ENCODE results near the gene DHRS13. TPM values are rescaled to one million over a fixed set of nuclear protein-coding genes. Genes with fewer than 3 reads are reported as not detected.

Gene DHRS13
- total RNA-seq, 2 experiments from 2014 or later, result 23.3 to 29.5 TPM

DNA sequence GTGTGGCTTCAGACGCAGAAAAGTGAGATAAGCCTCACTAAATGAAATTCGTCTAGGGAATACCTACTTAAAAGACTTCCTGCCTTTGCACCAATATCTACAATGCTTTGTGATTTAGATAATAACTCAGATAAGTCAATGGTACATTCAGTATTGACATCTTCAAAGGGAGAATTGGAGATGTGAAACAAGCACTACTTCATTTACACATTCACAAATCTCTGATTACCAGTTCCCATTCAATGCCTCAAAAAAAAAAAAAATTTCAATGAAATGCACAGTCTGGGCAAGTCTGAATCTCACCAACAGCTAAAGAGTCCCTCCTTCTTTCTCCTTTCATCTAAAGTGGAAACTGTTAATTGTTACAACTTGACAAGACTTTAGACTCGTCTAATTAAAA is 44.8 kb upstream of the DHRS13 start:
- intact Hi-C loops (cut with DNase I, micrococcal nuclease), result loop anchor here (2.0 to 5.0 kb wide), 2 partner anchors 21 to 1655 kb away; partner anchors contain the start of gene WSB1 (in 1 of the 2)
- H3K27ac Mint-ChIP-seq, result peak overlapping the region; percentile 92
- ChIA-PET CTCF (interaction anchor here (1.0 to 4.2 kb wide), 10 partner anchors 10 to 228 kb away, joined by 3 to 26 read pairs (median 4); partner anchors contain the start of genes RPL23A and TLCD1), POLR2A (no interaction called here)
- DNase-seq (no peak), ATAC-seq (no peak)
- peaks cover 60% of the 10 kb centered on the region for H3K36me3 Mint-ChIP-seq (ENCODE audit: low read depth)
- H3K27me3 Mint-ChIP-seq, result no peaks in the 10 kb centered on the region
- no peaks in the 10 kb centered on the region for H3K9me3 Mint-ChIP-seq (ENCODE audit: low read depth)
- H3K4me3 Mint-ChIP-seq, result no peak overlapping the region
- peaks cover 60% of the 10 kb centered on the region for H3K4me1 Mint-ChIP-seq

- Mint-ChIP-seq H3K36me3 (ENCODE audit: low read depth) (peaks cover 66% of the 10 kb centered on the region), H3K9me3 (ENCODE audit: low read depth) (no peaks in the 10 kb centered on the region), H3K4me1 (peaks cover 68% of the 10 kb centered on the region), H3K4me3 (peak overlapping the region; percentile 56), H3K27ac (peak overlapping the region; percentile 87), H3K27me3 (no peaks in the 10 kb centered on the region)
- ATAC-seq, result peak; percentile 5
- no peak for DNase-seq
- intact Hi-C loops (cut with DNase I, micrococcal nuclease), result loop anchor here in 1 of 2 experiments (1.0 to 5.0 kb wide), 2 partner anchors 20 to 1654 kb away; partner anchors contain the start of gene WSB1
- ChIA-PET POLR2A (interaction anchor here (0.6 to 1.0 kb wide), 3 partner anchors 215 to 227 kb away, joined by 3 read pairs; partner anchors contain the start of gene RPL23A), CTCF (interaction anchor here (0.6 to 4.2 kb wide), 7 partner anchors 9 to 218 kb away, joined by 3 to 26 read pairs (median 10); no protein-coding TSS in a partner anchor)
Observed at GRCh38 chr17:28946239-28946638, 43.4 kb upstream of the DHRS13 start.

DNA sequence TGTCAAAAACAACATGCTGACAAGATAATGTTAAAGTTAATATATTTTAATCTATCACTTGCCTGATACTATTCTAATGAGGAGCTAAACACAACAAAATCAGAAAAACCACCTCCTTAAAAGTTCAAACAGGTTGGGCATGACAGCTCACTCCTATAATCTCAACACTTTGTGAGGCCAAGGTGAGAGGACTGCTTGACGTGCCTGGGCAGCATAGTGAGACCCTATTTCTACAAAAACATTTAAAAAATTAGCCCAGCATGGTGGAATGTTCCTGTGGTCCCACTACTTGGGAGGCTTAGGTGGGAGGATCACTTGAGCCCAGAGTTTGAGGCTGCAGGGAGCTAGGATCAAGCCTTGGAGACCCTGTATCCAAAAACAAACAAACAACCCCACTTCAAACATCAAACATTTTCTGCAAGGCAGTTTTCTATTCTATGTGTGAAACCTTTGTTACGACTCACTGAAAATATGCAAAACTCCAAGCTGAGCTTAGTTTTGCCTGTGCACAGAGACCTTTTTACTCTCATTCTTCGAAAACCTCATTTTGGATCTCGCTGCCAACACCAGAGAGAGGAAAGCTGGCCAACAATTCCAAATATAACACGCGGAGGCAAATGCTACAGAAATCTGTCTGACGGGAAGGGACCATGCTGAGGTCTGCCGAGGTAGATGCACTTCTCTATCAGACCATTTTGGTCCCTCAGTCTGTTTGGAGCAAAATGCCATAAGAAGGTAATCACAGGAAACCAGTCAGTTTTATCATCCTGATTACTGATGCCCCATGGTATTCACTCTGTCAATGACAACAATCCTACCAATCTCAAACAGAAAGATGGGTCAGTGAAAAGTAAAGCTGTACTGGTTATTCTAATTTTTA is 42.2 kb upstream of the DHRS13 start:
- Mint-ChIP-seq H3K9me3 (ENCODE audit: low read depth) (no peaks in the 10 kb centered on the region), H3K4me1 (peaks cover 79% of the 10 kb centered on the region), H3K27ac (peak overlapping the region; percentile 87), H3K36me3 (ENCODE audit: low read depth) (peaks cover 64% of the 10 kb centered on the region), H3K27me3 (no peaks in the 10 kb centered on the region), H3K4me3 (no peak overlapping the region)
- POLR2A ChIA-PET, result interaction anchor here (0.8 kb wide), 1 partner anchor 18 kb away, joined by 4 read pairs; no protein-coding TSS in a partner anchor
- ATAC-seq, result no peak
- CTCF ChIA-PET, result interaction anchor here (0.5 to 4.2 kb wide), 8 partner anchors 8 to 177 kb away, joined by 3 to 26 read pairs (median 7); no protein-coding TSS in a partner anchor
- no peak for DNase-seq
- intact Hi-C loops (cut with DNase I, micrococcal nuclease), result loop anchor here in 1 of 2 experiments (5.0 kb wide), 1 partner anchor 1653 kb away; the partner anchor contains the start of gene WSB1

DNA sequence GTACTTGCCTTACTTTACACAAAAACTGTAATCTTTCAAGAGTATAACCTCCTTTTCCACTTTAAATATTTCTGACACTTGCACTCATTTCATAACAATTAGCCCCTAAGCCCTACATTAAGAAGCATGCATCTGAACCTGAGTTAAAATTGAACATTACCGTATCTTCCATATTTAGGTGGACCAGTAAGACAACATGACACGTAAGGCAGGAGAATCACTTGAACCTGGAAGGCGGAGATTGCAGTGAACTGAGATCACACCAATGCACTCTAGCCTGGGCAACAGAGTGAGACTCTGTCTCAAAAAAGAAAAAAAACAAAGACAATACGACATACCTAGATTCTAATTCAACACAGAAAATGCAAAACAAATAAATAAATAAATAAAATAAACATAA is 41.5 kb upstream of the DHRS13 start:
- ChIA-PET POLR2A (interaction anchor here (0.8 to 1.0 kb wide), 2 partner anchors 16 to 18 kb away, joined by 3 to 4 read pairs; no protein-coding TSS in a partner anchor), CTCF (interaction anchor here (0.5 to 3.2 kb wide), 8 partner anchors 9 to 181 kb away, joined by 3 to 20 read pairs (median 4); no protein-coding TSS in a partner anchor)
- Mint-ChIP-seq H3K27ac (no peak overlapping the region), H3K4me3 (no peak overlapping the region), H3K4me1 (peaks cover 86% of the 10 kb centered on the region), H3K27me3 (no peaks in the 10 kb centered on the region), H3K36me3 (ENCODE audit: low read depth) (peaks cover 63% of the 10 kb centered on the region), H3K9me3 (ENCODE audit: low read depth) (no peaks in the 10 kb centered on the region)
- DNase-seq, result no peak
- no peak for ATAC-seq
- intact Hi-C loops (cut with DNase I, micrococcal nuclease), result no loop called here

GRCh38 chr17:28942925-28943324 is 40.0 kb upstream of the DHRS13 start:
- Mint-ChIP-seq H3K27ac (no peak overlapping the region), H3K4me3 (no peak overlapping the region), H3K9me3 (ENCODE audit: low read depth) (no peaks in the 10 kb centered on the region), H3K36me3 (ENCODE audit: low read depth) (peaks cover 60% of the 10 kb centered on the region), H3K4me1 (peaks cover 89% of the 10 kb centered on the region), H3K27me3 (no peaks in the 10 kb centered on the region)
- ChIA-PET CTCF (interaction anchor here (1.1 to 2.9 kb wide), 5 partner anchors 9 to 179 kb away, joined by 3 to 9 read pairs (median 4); partner anchors contain the start of gene PHF12), POLR2A (no interaction called here)
- ATAC-seq (no peak), DNase-seq (no peak)
- intact Hi-C loops (cut with DNase I, micrococcal nuclease), result no loop called here

DNA sequence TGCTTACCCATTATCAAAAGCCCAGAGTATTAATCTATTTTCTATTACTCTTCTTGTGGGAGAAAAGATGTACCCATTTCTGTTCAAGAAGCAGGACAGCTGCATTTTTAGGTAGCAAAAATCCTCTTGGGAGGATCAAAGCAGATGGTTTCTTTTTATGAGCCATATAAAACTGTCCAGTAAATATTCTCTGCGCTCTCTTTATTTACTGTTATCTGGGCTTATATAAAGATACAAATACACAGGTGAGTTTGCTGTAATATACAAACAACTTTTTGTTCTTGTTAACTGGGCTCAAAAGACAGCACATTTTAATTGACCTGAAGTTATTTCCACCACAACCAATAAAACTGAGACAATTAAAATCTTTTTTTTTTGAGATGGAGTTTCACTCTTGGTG is 38.4 kb upstream of the DHRS13 start:
- ChIA-PET CTCF (interaction anchor here (2.0 to 2.9 kb wide), 4 partner anchors 11 to 177 kb away, joined by 6 to 9 read pairs (median 8); no protein-coding TSS in a partner anchor), POLR2A (no interaction called here)
- peaks cover 48% of the 10 kb centered on the region for H3K36me3 Mint-ChIP-seq (ENCODE audit: low read depth)

DNA sequence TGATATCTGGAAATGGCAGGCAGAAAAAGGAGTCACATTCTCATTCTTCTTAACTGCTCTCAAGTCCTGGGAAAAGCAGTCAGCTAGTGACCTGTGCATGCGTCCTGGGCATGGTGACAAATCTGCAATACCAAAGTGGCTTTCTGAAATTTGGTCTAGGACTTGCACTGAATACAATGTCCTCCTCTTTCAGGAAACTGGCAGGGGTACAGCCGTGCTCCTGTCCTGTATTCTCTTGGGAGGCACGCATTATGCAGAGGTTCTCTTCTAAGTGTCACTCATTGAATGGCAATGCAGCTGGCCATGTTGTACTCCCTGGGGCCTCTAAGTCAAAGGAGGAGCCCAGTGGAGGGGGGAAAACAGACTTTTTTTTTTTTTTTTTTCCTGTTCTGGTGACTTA is 37.8 kb upstream of the DHRS13 start:
- Mint-ChIP-seq H3K4me3 (no peak overlapping the region), H3K27ac (peak overlapping the region; percentile 63), H3K27me3 (no peaks in the 10 kb centered on the region), H3K9me3 (ENCODE audit: low read depth) (no peaks in the 10 kb centered on the region), H3K36me3 (ENCODE audit: low read depth) (peaks cover 47% of the 10 kb centered on the region), H3K4me1 (peaks cover 85% of the 10 kb centered on the region)
- CTCF ChIA-PET, result interaction anchor here (0.5 to 2.6 kb wide), 4 partner anchors 10 to 196 kb away, joined by 3 to 8 read pairs (median 7); no protein-coding TSS in a partner anchor
- POLR2A ChIA-PET, result no interaction called here
- ATAC-seq, result no peak
- DNase-seq, result no peak
- intact Hi-C loops (cut with DNase I, micrococcal nuclease), result loop anchor here in 1 of 2 experiments (2.0 kb wide), 1 partner anchor 14 kb away; no protein-coding TSS in a partner anchor

More for the DNA sequence above, 38.4 kb upstream of the DHRS13 start:
- intact Hi-C loops (cut with DNase I, micrococcal nuclease), result loop anchor here in 1 of 2 experiments (2.0 kb wide), 1 partner anchor 14 kb away; no protein-coding TSS in a partner anchor
- DNase-seq (no peak), ATAC-seq (no peak)
- H3K27ac Mint-ChIP-seq, result no peak overlapping the region
- H3K27me3 Mint-ChIP-seq, result no peaks in the 10 kb centered on the region
- H3K4me1 Mint-ChIP-seq, result peaks cover 86% of the 10 kb centered on the region
- H3K9me3 Mint-ChIP-seq (ENCODE audit: low read depth), result no peaks in the 10 kb centered on the region
- no peak overlapping the region for H3K4me3 Mint-ChIP-seq

DNA sequence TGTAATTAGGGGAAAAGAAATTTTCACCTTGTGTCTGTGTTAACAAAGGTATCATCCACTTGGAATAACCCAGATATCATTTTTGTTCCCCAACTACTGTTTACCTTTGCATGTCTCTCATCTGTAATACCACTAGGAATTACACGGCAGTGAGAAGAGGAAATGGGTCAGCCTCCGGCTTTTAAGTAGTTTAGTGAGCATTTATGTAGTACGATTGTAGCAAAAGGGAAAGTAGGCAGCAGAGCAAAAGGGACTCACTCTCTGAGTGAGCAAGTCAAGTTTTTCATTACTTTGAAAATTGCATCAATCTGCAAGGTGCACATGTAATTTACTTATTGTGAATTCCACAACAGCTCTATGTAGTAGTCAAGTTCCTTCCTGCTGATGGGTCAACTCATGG is 37.3 kb upstream of the DHRS13 start:
- H3K4me3 Mint-ChIP-seq, result no peak overlapping the region
- POLR2A ChIA-PET, result no interaction called here
- ATAC-seq, result peak; percentile 85

GRCh38 chr17:28938552-28938951 is 35.7 kb upstream of the DHRS13 start:
- H3K4me3 Mint-ChIP-seq, result no peak overlapping the region
- H3K27ac Mint-ChIP-seq, result peak overlapping the region; percentile 12
- ATAC-seq (no peak), DNase-seq (no peak)
- peaks cover 79% of the 10 kb centered on the region for H3K4me1 Mint-ChIP-seq
- H3K36me3 Mint-ChIP-seq (ENCODE audit: low read depth), result peaks cover 39% of the 10 kb centered on the region
- ChIA-PET CTCF (interaction anchor here (0.6 to 2.6 kb wide), 7 partner anchors 8 to 175 kb away, joined by 3 to 10 read pairs (median 3); no protein-coding TSS in a partner anchor), POLR2A (no interaction called here)
- no peaks in the 10 kb centered on the region for H3K27me3 Mint-ChIP-seq
- no peaks in the 10 kb centered on the region for H3K9me3 Mint-ChIP-seq (ENCODE audit: low read depth)
- intact Hi-C loops (cut with DNase I, micrococcal nuclease), result no loop called here

More for the DNA sequence above, 37.3 kb upstream of the DHRS13 start:
- CTCF ChIA-PET, result interaction anchor here (0.5 to 2.6 kb wide), 5 partner anchors 10 to 213 kb away, joined by 3 to 8 read pairs (median 6); no protein-coding TSS in a partner anchor
- peaks cover 42% of the 10 kb centered on the region for H3K36me3 Mint-ChIP-seq (ENCODE audit: low read depth)
- no peak for DNase-seq
- intact Hi-C loops (cut with DNase I, micrococcal nuclease), result loop anchor here in 1 of 2 experiments (2.0 kb wide), 1 partner anchor 13 kb away; no protein-coding TSS in a partner anchor
- peak overlapping the region; percentile 63 for H3K27ac Mint-ChIP-seq
- H3K9me3 Mint-ChIP-seq (ENCODE audit: low read depth), result no peaks in the 10 kb centered on the region
- H3K27me3 Mint-ChIP-seq, result no peaks in the 10 kb centered on the region
- H3K4me1 Mint-ChIP-seq, result peaks cover 84% of the 10 kb centered on the region

DNA sequence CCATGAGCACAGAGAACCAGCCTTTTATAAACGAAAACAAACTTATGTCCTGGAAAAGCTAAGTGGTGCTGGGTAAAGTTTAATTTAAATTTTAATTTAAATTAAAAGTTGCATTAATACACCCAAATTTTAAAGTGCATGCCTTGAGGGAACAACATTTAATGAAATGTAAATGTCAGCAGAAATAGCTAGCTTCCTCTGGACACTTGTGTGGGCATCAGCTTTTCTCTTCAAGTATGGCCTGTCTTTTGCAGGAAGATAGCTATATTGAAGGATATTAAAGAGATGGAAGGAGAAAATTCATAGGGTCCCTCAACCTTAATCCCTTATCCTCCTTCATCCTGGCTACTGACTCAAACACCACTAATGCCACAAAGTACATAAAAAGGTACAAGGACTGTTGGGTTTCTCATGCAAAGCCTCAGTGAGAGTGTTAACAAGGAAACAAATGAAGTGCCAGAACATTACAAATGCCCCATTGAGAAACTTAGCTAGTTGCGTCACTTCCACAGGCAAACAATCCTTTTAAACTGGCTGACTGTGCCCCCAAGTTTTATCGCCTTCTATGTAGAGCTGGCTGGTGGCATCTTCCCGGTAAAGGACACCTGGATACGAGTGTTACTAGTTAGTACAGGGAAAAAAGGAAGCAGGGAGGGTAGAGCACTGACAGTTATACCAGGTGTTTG is 34.3 kb upstream of the DHRS13 start:
- Mint-ChIP-seq H3K4me3 (no peak overlapping the region), H3K27ac (no peak overlapping the region), H3K36me3 (ENCODE audit: low read depth) (peaks cover 30% of the 10 kb centered on the region), H3K4me1 (peaks cover 76% of the 10 kb centered on the region), H3K27me3 (no peaks in the 10 kb centered on the region), H3K9me3 (ENCODE audit: low read depth) (no peaks in the 10 kb centered on the region)
- no peak for DNase-seq
- intact Hi-C loops (cut with DNase I, micrococcal nuclease), result no loop called here
- POLR2A ChIA-PET, result interaction anchor here (0.6 kb wide), 1 partner anchor 185 kb away, joined by 3 read pairs; no protein-coding TSS in a partner anchor
- CTCF ChIA-PET, result interaction anchor here (0.9 to 2.3 kb wide), 9 partner anchors 9 to 210 kb away, joined by 3 to 10 read pairs (median 4); partner anchors contain the start of gene FLOT2
- ATAC-seq, result no peak

All from activated CD4-positive, alpha-beta T cell treated with anti-CD3 and anti-CD28 coated beads for 36 hours (primary cell).